GM12873 (cell line): Measurements from ENCODE around the gene P2RY2.

Experiments
- CTCF ChIP-seq: IDR thresholded peaks from 2 replicates; pipeline ENCODE4 v1.5.1; 2012; ENCODE audit warnings: low read depth, mild to moderate bottlenecking, moderate library complexity, low read length, control low read depth; ENCODE audit not compliant: insufficient read depth; ENCODE audit errors: missing control alignments

P2RY2 gene

GRCh38 chr11:73233211-73233610 is 15.1 kb downstream of the P2RY2 start:
- no peak for TF ChIP-seq CTCF

GRCh38 chr11:73233692-73234470 is 15.8 kb downstream of the P2RY2 start:
- no peak for TF ChIP-seq CTCF

- TF ChIP-seq CTCF, result no peak
These were observed 16.5 kb downstream of the P2RY2 start for GRCh38 chr11:73234471-73235181.

GRCh38 chr11:73235236-73235786 is 17.2 kb downstream of the P2RY2 start:
- TF ChIP-seq CTCF, result no peak

GRCh38 chr11:73236205-73236765 is 18.2 kb downstream of the P2RY2 start:
- TF ChIP-seq CTCF, result no peak

- TF ChIP-seq CTCF, result peak; percentile 86
These were observed 18.8 kb downstream of the P2RY2 start for GRCh38 chr11:73236854-73237253.

GRCh38 chr11:73237471-73238290 is 19.6 kb downstream of the P2RY2 start:
- no peak for TF ChIP-seq CTCF
